ENCODE results near the gene SMYD4. TPM values are rescaled to one million over a fixed set of nuclear protein-coding genes. Genes with fewer than 3 reads are reported as not detected.
"Not testable (repeated sequence)": the region's sequence is repeated elsewhere in the genome, so short reads cannot be mapped to it uniquely, and the experiment has no call there.

Gene SMYD4
- total RNA-seq, 2 experiments from 2014 or later = 19.7 to 19.8 TPM

- H3K27ac Mint-ChIP-seq = no peak overlapping the region
- POLR2A ChIA-PET = no interaction called here
- no peaks in the 10 kb centered on the region for H3K9me3 Mint-ChIP-seq (ENCODE audit: low read depth)
- H3K4me1 Mint-ChIP-seq = peaks cover 2% of the 10 kb centered on the region
- H3K4me3 Mint-ChIP-seq = no peak overlapping the region
- DNase-seq (no peak), ATAC-seq (no peak)
- CTCF ChIA-PET = interaction anchor here (0.5 kb wide), 1 partner anchor 1142 kb away, joined by 3 read pairs; no protein-coding TSS in a partner anchor
- peaks cover 15% of the 10 kb centered on the region for H3K36me3 Mint-ChIP-seq (ENCODE audit: low read depth)
- no peaks in the 10 kb centered on the region for H3K27me3 Mint-ChIP-seq
- intact Hi-C loops (cut with DNase I, micrococcal nuclease) = no loop called here
Observed at GRCh38 chr17:1800240-1800639, 29.5 kb downstream of the SMYD4 start.

- H3K27ac Mint-ChIP-seq; intact Hi-C loops (cut with DNase I, micrococcal nuclease); ATAC-seq; POLR2A ChIA-PET; H3K27me3 Mint-ChIP-seq; H3K36me3 Mint-ChIP-seq (ENCODE audit: low read depth); H3K4me1 Mint-ChIP-seq; H3K9me3 Mint-ChIP-seq (ENCODE audit: low read depth); DNase-seq; H3K4me3 Mint-ChIP-seq: not testable (repeated sequence)
- CTCF ChIA-PET = interaction anchor here (1.1 kb wide), 1 partner anchor 149 kb away, joined by 3 read pairs; no protein-coding TSS in a partner anchor
Observed at GRCh38 chr17:1797846-1798245, 31.9 kb downstream of the SMYD4 start.

- intact Hi-C loops (cut with DNase I, micrococcal nuclease) = no loop called here
- Mint-ChIP-seq H3K36me3 (ENCODE audit: low read depth) (peaks cover 7% of the 10 kb centered on the region), H3K9me3 (ENCODE audit: low read depth) (no peaks in the 10 kb centered on the region), H3K4me1 (peaks cover 4% of the 10 kb centered on the region), H3K27ac (no peak overlapping the region), H3K27me3 (no peaks in the 10 kb centered on the region), H3K4me3 (no peak overlapping the region)
- POLR2A ChIA-PET = no interaction called here
- ATAC-seq (no peak), DNase-seq (no peak)
- CTCF ChIA-PET = interaction anchor here (0.6 to 1.1 kb wide), 3 partner anchors 12 to 192 kb away, joined by 3 read pairs; no protein-coding TSS in a partner anchor
Observed at GRCh38 chr17:1797323-1797722, 32.4 kb downstream of the SMYD4 start.

- ChIA-PET POLR2A (interaction anchor here (0.5 kb wide), 1 partner anchor 35 kb away, joined by 3 read pairs; no protein-coding TSS in a partner anchor), CTCF (interaction anchor here (0.6 to 1.1 kb wide), 6 partner anchors 12 to 192 kb away, joined by 3 read pairs; no protein-coding TSS in a partner anchor)
- no peak overlapping the region for H3K27ac Mint-ChIP-seq
- H3K4me1 Mint-ChIP-seq = peaks cover 4% of the 10 kb centered on the region
- no peak overlapping the region for H3K4me3 Mint-ChIP-seq
- no peaks in the 10 kb centered on the region for H3K27me3 Mint-ChIP-seq
- no peak for ATAC-seq
- DNase-seq = no peak
- H3K9me3 Mint-ChIP-seq (ENCODE audit: low read depth) = no peaks in the 10 kb centered on the region
- peaks cover 7% of the 10 kb centered on the region for H3K36me3 Mint-ChIP-seq (ENCODE audit: low read depth)
- intact Hi-C loops (cut with DNase I, micrococcal nuclease) = no loop called here
Observed at GRCh38 chr17:1796800-1797199, 32.9 kb downstream of the SMYD4 start.

- H3K27ac Mint-ChIP-seq = no peak overlapping the region
- peaks cover 4% of the 10 kb centered on the region for H3K4me1 Mint-ChIP-seq
- H3K4me3 Mint-ChIP-seq = no peak overlapping the region
- ChIA-PET CTCF (interaction anchor here (0.6 to 1.7 kb wide), 5 partner anchors 10 to 188 kb away, joined by 3 to 5 read pairs (median 3); no protein-coding TSS in a partner anchor), POLR2A (no interaction called here)
- no peaks in the 10 kb centered on the region for H3K9me3 Mint-ChIP-seq (ENCODE audit: low read depth)
- peaks cover 7% of the 10 kb centered on the region for H3K36me3 Mint-ChIP-seq (ENCODE audit: low read depth)
- no peaks in the 10 kb centered on the region for H3K27me3 Mint-ChIP-seq
- ATAC-seq = no peak
- intact Hi-C loops (cut with DNase I, micrococcal nuclease) = no loop called here
- no peak for DNase-seq
Observed at GRCh38 chr17:1793447-1793806, 36.3 kb downstream of the SMYD4 start.

- Mint-ChIP-seq H3K27ac (no peak overlapping the region), H3K4me3 (no peak overlapping the region), H3K27me3 (no peaks in the 10 kb centered on the region), H3K4me1 (peaks cover 4% of the 10 kb centered on the region), H3K36me3 (ENCODE audit: low read depth) (peaks cover 7% of the 10 kb centered on the region), H3K9me3 (ENCODE audit: low read depth) (no peaks in the 10 kb centered on the region)
- DNase-seq (no peak), ATAC-seq (no peak)
- intact Hi-C loops (cut with DNase I, micrococcal nuclease) = no loop called here
- POLR2A ChIA-PET = no interaction called here
- CTCF ChIA-PET = interaction anchor here (0.6 to 1.7 kb wide), 5 partner anchors 9 to 188 kb away, joined by 3 read pairs; no protein-coding TSS in a partner anchor
Observed at GRCh38 chr17:1792495-1793446, 36.9 kb downstream of the SMYD4 start.

GRCh38 chr17:1789936-1790335, 39.8 kb downstream of the SMYD4 start:
- intact Hi-C loops (cut with DNase I, micrococcal nuclease) = no loop called here
- POLR2A ChIA-PET = no interaction called here
- DNase-seq (no peak), ATAC-seq (no peak)
- Mint-ChIP-seq H3K27ac (no peak overlapping the region), H3K9me3 (ENCODE audit: low read depth) (no peaks in the 10 kb centered on the region), H3K36me3 (ENCODE audit: low read depth) (peaks cover 20% of the 10 kb centered on the region), H3K27me3 (no peaks in the 10 kb centered on the region), H3K4me1 (peaks cover 2% of the 10 kb centered on the region), H3K4me3 (no peak overlapping the region)
- CTCF ChIA-PET = interaction anchor here (0.9 kb wide), 1 partner anchor 16 kb away, joined by 5 read pairs; no protein-coding TSS in a partner anchor

GRCh38 chr17:1787301-1787902, 42.3 kb downstream of the SMYD4 start:
- no peak for DNase-seq
- Mint-ChIP-seq H3K27ac (no peak overlapping the region), H3K4me3 (no peak overlapping the region), H3K9me3 (ENCODE audit: low read depth) (no peaks in the 10 kb centered on the region), H3K4me1 (peaks cover 10% of the 10 kb centered on the region), H3K27me3 (no peaks in the 10 kb centered on the region), H3K36me3 (ENCODE audit: low read depth) (peaks cover 37% of the 10 kb centered on the region)
- POLR2A ChIA-PET = interaction anchor here (0.6 kb wide), 1 partner anchor 12 kb away, joined by 5 read pairs; no protein-coding TSS in a partner anchor
- intact Hi-C loops (cut with DNase I, micrococcal nuclease) = no loop called here
- CTCF ChIA-PET = no interaction called here
- no peak for ATAC-seq

- Mint-ChIP-seq H3K4me1 (peaks cover 10% of the 10 kb centered on the region), H3K36me3 (ENCODE audit: low read depth) (peaks cover 44% of the 10 kb centered on the region), H3K4me3 (no peak overlapping the region), H3K27ac (no peak overlapping the region), H3K27me3 (no peaks in the 10 kb centered on the region), H3K9me3 (ENCODE audit: low read depth) (no peaks in the 10 kb centered on the region)
- POLR2A ChIA-PET = no interaction called here
- ATAC-seq (no peak), DNase-seq (no peak)
- intact Hi-C loops (cut with DNase I, micrococcal nuclease) = no loop called here
- CTCF ChIA-PET = no interaction called here
Observed at GRCh38 chr17:1786708-1787107, 43.0 kb downstream of the SMYD4 start.

GRCh38 chr17:1785930-1786329, 43.8 kb downstream of the SMYD4 start:
- Mint-ChIP-seq H3K4me1 (peaks cover 10% of the 10 kb centered on the region), H3K36me3 (ENCODE audit: low read depth) (peaks cover 48% of the 10 kb centered on the region), H3K4me3 (no peak overlapping the region), H3K27ac (no peak overlapping the region), H3K27me3 (no peaks in the 10 kb centered on the region), H3K9me3 (ENCODE audit: low read depth) (no peaks in the 10 kb centered on the region)
- DNase-seq (no peak), ATAC-seq (no peak)
- intact Hi-C loops (cut with DNase I, micrococcal nuclease) = loop anchor here in 1 of 2 experiments (2.0 kb wide), 1 partner anchor 69 kb away; no protein-coding TSS in a partner anchor
- POLR2A ChIA-PET = no interaction called here
- CTCF ChIA-PET = no interaction called here

GRCh38 chr17:1783834-1784611, 45.7 kb downstream of the SMYD4 start:
- intact Hi-C loops (cut with DNase I, micrococcal nuclease) = loop anchor here in 1 of 2 experiments (2.0 kb wide), 1 partner anchor 67 kb away; no protein-coding TSS in a partner anchor
- ChIA-PET CTCF (interaction anchor here (0.6 to 1.6 kb wide), 10 partner anchors 9 to 1119 kb away, joined by 3 to 8 read pairs (median 4); partner anchors contain the start of gene RILP), POLR2A (no interaction called here)
- peaks cover 51% of the 10 kb centered on the region for H3K36me3 Mint-ChIP-seq (ENCODE audit: low read depth)
- H3K9me3 Mint-ChIP-seq (ENCODE audit: low read depth) = no peaks in the 10 kb centered on the region
- DNase-seq (no peak), ATAC-seq (no peak)
- no peak overlapping the region for H3K4me3 Mint-ChIP-seq
- no peaks in the 10 kb centered on the region for H3K27me3 Mint-ChIP-seq
- H3K4me1 Mint-ChIP-seq = peaks cover 10% of the 10 kb centered on the region
- H3K27ac Mint-ChIP-seq = peak overlapping the region; percentile 55

Measured in activated CD4-positive, alpha-beta T cell treated with anti-CD3 and anti-CD28 coated beads for 36 hours (primary cell).